Calu3 (cell line): Measurements from ENCODE around the gene PHC2. TPM values are rescaled to one million over a fixed set of nuclear protein-coding genes. Genes with fewer than 3 reads are reported as not detected.
A peak's percentile ranks its signal among the peaks of the same experiment; 100 is the strongest.

Experiments used
- BruUV-seq: library from RNA; stranded (reverse); fragments of 400-500 nt; replicated peaks from 2 replicates; lab custom pipeline; 2021; lab: Mats Ljungman, UMichigan
- CTCF ChIA-PET: fragments of 300-600 bp; sonication (Branson Sonifier 250); formaldehyde crosslinking; loops from one replicate; lab custom pipeline; 2022; ENCODE audit warnings: antibody characterized with exemption; lab: Charles Lee
- DNase-seq: peaks from one replicate; pipeline ENCODE4 v3.0.0; 2022
- H3K27ac Mint-ChIP-seq: one replicate; pipeline ENCODE4 v1.8.0; 2022; ENCODE audit warnings: mixed read lengths; ENCODE audit not compliant: unreplicated experiment
- H3K27me3 Mint-ChIP-seq: one replicate; pipeline ENCODE4 v1.8.0; 2022; ENCODE audit warnings: mixed read lengths; ENCODE audit not compliant: unreplicated experiment
- H3K36me3 Mint-ChIP-seq: one replicate; pipeline ENCODE4 v1.8.0; 2022; ENCODE audit warnings: mild to moderate bottlenecking, moderate library complexity, mixed read lengths; ENCODE audit not compliant: insufficient read depth, unreplicated experiment
- H3K4me1 Mint-ChIP-seq: one replicate; pipeline ENCODE4 v1.8.0; 2022; ENCODE audit warnings: mild to moderate bottlenecking, low read depth, mixed read lengths; ENCODE audit not compliant: unreplicated experiment
- H3K4me3 Mint-ChIP-seq: one replicate; pipeline ENCODE4 v1.8.0; 2022; ENCODE audit warnings: mild to moderate bottlenecking, low read depth, moderate library complexity, mixed read lengths; ENCODE audit not compliant: unreplicated experiment
- H3K9me3 Mint-ChIP-seq: one replicate; pipeline ENCODE4 v1.8.0; 2022; ENCODE audit warnings: low read depth, mixed read lengths; ENCODE audit not compliant: unreplicated experiment
- CTCF ChIP-seq: fragments of 200-600 bp; IDR thresholded peaks from one replicate; pipeline ENCODE4 v1.8.0; 2022; ENCODE audit warnings: antibody characterized with exemption; ENCODE audit not compliant: unreplicated experiment
- intact Hi-C: fragments of 100-400 bp; cut with micrococcal nuclease; formaldehyde crosslinking; loops from one replicate; pipeline ENCODE4 v1.10.0; 2022; ENCODE audit not compliant: unreplicated experiment
- total RNA-seq: library from RNA; stranded (reverse); gene quantifications from 2 replicates; pipeline ENCODE4 v1.2.3, GENCODE V29; 2022

Gene PHC2
- total RNA-seq, 1 experiment from 2014 or later = 59.5 TPM

GRCh38 chr1:33354707-33355316, 76.1 kb downstream of the PHC2 start:
- Mint-ChIP-seq H3K36me3 (peaks cover 16% of the 10 kb centered on the region), H3K4me3 (no peak overlapping the region), H3K9me3 (no peaks in the 10 kb centered on the region), H3K27ac (no peak overlapping the region), H3K4me1 (peaks cover 35% of the 10 kb centered on the region), H3K27me3 (no peaks in the 10 kb centered on the region)
- CTCF ChIA-PET = interaction anchor here (0.8 kb wide), 1 partner anchor 9 kb away, joined by 4 read pairs; no protein-coding TSS in a partner anchor
- BruUV-seq = no TSS peak
- TF ChIP-seq CTCF = no peak
- no peak for DNase-seq
- intact Hi-C loops = no loop called here

- Mint-ChIP-seq H3K27ac (no peak overlapping the region), H3K27me3 (no peaks in the 10 kb centered on the region), H3K36me3 (peaks cover 25% of the 10 kb centered on the region), H3K9me3 (no peaks in the 10 kb centered on the region), H3K4me3 (no peak overlapping the region), H3K4me1 (peaks cover 27% of the 10 kb centered on the region)
- no peak for TF ChIP-seq CTCF
- intact Hi-C loops = no loop called here
- CTCF ChIA-PET = interaction anchor here (1.2 kb wide), 1 partner anchor 10 kb away, joined by 3 read pairs; no protein-coding TSS in a partner anchor
- DNase-seq = no peak
- BruUV-seq = no TSS peak
Observed at GRCh38 chr1:33353531-33353930, 77.4 kb downstream of the PHC2 start.

GRCh38 chr1:33351281-33351660, 79.6 kb downstream of the PHC2 start:
- BruUV-seq = no TSS peak
- peaks cover 47% of the 10 kb centered on the region for H3K36me3 Mint-ChIP-seq
- no peaks in the 10 kb centered on the region for H3K27me3 Mint-ChIP-seq
- TF ChIP-seq CTCF = no peak
- CTCF ChIA-PET = interaction anchor here (0.7 to 0.9 kb wide), 2 partner anchors 9 to 56 kb away, joined by 4 to 5 read pairs; no protein-coding TSS in a partner anchor
- peaks cover 41% of the 10 kb centered on the region for H3K4me1 Mint-ChIP-seq
- intact Hi-C loops = no loop called here
- peak overlapping the region; percentile 62 for H3K4me3 Mint-ChIP-seq
- H3K27ac Mint-ChIP-seq = no peak overlapping the region
- DNase-seq = no peak
- H3K9me3 Mint-ChIP-seq = no peaks in the 10 kb centered on the region

- DNase-seq = no peak
- peak overlapping the region; percentile 52 for H3K27ac Mint-ChIP-seq
- BruUV-seq = TSS peak; percentile 55
- intact Hi-C loops = no loop called here
- H3K36me3 Mint-ChIP-seq = peaks cover 47% of the 10 kb centered on the region
- no peak for TF ChIP-seq CTCF
- peak overlapping the region; percentile 62 for H3K4me3 Mint-ChIP-seq
- no peaks in the 10 kb centered on the region for H3K9me3 Mint-ChIP-seq
- H3K4me1 Mint-ChIP-seq = peaks cover 43% of the 10 kb centered on the region
- no peaks in the 10 kb centered on the region for H3K27me3 Mint-ChIP-seq
- CTCF ChIA-PET = interaction anchor here (0.9 kb wide), 1 partner anchor 8 kb away, joined by 5 read pairs; no protein-coding TSS in a partner anchor
Observed at GRCh38 chr1:33350611-33351280, 80.1 kb downstream of the PHC2 start.
